NCI-H446 (cell line): ENCODE data around the gene ATP2A3.
A peak's percentile ranks its signal among the peaks of the same experiment; 100 is the strongest.

Experiments
- DNase-seq, 2 experiments: peaks; one replicate each; lab custom pipeline; 2025; lab: John Stamatoyannopoulos, UW

The ATP2A3 gene

DNA sequence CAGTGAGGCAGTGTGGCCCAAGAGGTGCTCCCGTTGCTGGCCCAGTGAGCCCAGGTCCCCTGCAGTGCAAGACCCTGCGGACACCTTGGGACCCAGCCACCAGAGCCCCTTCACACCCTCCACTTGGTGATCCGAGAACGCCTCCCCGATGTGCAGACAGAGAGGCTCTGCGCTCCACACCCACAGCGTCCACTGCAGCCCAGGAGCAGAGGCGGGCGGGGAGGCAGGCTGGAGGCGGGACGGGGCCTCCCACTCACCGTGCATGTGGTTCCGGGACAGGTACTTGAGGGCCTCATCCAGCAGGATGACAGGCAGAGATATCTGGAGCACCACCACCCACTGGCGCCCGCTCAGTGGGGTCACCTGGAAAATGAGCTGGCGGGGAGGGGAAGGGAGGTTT, 35.8 kb downstream of the ATP2A3 start:
- DNase-seq, result no peak

DNA sequence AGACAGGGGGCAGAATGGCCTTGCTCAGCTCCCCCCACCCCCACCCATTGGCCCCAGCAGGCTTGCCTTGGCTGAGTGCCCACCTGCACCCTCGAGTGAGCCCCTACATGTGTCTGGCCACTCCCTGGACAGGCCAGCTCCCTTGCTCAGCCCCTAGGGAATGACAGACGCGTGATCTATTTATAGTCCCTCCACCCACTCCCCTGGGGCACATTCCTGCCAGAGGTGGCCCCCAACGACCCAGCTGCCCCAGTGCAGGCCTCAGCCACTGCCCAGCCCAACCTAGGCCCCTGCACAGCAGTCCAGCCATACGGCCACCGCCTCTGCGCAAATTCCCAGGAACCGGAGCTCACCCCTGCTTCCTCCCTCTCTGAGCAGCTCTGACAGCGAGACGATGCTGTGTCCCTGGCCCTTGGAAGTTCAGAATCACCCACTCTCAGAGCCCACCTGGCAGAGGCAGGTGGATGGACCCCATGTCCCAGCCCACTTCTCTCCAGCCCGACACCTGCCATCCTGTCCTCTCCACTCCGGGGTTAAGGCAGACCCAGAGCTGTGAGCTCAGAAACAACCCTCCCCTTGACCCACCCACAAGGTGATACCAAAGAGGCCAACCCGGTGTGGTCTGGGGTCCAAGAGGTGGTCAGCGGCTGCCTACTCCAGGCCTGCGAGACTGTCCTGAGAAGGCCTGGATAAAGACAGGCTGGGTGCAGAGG, 36.5 kb downstream of the ATP2A3 start:
- no peak for DNase-seq

DNA sequence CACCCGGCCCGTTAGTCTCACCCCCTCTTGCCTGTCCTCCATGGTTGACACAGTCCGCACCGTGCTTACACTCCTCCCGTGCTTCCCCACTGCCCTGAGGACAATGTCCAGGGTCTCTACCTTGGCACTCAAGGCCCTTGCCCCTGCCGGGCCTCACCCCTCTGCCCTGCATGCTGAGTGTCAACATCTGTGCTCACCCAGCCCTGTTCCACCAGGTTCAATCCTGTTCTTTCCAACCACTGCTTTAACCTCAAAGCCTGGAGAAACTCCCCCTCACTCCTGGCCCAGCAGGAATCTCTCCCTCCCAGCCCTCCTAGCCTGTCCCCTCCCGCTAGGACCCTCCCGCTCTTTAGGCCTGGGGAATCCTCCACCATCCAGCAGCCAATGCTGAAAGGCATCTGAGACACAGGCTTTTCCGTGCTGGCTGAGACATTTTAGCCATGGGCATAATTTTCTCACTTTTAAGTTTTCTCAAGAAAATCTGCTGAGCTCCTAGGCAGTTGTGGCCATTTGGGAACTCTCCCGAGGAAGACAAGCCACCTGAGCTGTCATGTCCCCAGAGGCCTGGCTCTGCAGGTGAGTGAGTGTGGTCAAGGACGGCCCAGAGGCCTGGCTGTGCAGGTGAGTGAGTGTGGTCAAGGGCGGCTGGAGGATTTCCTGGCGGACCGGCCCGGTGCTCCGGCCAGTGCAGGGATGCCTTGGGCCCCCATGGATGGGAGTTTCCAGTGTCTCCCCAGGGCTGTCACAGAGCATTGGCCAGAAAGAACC, 37.2 kb downstream of the ATP2A3 start:
- no peak for DNase-seq

DNA sequence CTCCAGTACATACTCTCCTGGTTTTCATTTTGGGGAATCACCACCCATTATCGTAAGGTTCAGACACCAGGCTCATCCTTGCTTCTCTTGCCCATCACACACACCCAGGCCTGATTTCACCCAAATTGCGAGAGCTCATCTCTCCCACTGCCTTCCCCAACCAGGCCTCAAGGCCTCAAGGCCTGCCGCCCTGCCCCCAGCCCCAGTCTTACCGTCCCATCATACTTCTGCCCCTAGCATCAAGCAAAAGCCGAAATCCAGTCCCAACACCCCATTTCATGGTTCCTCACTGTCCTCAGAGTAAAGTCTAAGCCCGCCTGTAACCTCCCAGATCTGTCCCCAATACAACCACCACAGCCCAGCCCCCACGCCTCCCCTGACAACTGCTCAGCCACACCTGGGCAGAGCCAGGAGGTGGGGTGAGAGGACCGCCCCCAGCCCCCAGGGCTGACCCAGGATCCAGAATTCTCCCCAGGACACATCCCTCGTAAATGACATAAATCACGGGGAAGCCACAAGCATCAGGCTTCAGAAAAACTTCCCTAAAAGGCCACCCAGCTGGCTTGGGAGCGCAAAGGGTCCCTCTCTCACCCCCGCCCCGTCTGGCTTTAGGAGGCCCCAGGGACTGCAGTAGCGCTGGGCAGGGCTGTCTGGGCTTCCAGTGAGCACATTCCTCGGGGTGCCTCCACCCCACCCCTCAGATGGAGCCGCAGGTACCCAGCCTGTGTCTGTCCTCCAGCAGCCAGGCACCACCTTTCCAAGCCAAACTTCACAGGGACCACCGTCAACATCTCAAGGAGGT, 38.4 kb downstream of the ATP2A3 start:
- DNase-seq, result no peak

DNA sequence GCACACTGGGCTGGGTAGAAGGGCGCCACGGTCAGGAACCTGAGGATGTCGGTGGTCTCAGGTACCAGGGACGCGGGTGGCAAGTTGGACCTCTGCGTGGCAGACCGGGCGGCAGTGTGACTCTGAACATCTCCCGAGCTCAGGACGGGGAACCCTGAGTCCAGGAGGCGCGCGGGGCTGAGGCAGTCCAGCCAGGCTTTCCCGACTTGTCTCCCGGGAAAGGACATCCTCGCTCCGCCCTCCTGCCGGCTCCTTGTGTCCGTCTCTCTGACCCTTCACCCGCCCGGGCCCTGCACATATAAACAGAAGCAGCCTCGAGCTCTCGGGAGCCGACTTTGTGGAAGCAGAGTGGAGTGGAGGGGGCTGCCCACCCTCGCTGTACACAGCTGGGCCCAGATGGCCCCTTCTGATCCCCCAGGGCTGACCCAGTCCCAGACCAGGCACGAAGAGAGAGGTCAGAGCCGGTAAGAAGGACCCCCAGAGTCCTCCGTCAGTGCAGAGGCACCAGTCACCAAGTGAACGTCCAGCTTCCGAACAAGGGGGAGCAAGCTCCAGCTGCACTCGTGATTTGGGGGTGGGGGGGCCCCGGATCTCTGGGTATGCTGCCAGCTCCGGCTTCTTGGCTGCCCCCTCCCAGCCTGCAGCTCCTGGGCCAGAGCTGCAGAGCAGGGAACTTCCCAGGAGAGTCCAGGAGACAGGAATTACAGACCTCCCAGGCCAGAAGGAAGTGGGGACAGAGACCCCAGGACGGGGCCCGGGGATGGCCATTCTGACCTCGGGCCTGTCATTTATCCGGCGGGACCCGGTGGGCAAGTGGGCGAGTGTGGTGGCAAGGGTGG, 39.5 kb downstream of the ATP2A3 start:
- no peak for DNase-seq

DNA sequence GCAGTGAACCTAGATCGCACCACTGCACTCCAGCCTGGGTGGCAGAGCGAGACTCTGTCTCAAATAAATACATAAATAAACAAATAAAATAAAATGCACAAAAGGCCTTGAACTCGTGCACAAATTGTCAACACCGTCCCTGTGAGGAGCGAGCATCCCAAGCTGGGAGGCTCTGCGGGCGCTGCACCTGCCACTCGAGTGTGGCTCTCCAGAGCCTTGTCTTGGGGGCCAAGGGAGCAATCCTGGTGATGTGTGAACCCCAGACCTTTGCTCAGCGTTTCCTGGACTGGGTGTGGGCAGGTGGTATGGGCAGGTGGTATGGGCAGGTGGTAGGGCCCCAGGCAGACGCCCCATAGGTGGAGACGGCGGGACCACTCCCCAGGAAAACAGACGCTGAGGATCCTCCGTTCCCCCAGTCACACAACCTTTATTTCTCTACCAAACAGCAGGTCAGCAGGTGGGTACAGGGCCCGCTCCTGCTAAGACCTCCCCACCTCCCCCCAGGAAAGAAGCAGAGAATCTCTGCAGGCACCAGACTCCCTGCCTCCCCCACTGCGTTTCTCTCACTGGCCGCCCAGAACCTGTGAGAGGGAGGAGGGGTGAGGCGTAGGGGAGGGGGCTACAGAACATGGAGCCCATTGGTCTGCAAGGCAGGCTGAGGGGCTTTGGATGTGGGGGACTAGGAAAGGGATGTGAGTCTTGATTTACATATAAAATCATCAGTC, 40.6 kb downstream of the ATP2A3 start:
- no peak for DNase-seq

DNA sequence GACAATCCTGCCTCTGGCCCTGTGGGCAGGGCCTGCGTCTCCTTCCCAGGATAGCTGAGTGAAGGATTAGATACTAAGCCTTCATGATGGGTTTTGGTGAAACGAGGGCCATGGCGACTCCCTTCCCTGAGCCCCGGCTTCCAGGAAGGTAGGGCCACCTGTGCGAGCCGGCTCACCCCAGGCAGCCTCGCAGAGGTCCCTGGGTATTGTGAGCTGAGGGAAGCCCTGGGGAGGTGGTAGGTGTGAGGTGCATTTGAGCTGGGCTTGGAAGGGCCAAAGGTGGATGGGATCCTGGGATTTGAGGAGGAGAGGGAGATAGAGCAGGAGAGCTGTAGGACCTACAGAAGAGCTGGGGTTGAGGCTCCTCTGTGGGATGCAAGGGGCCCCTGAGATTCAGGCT, 41.5 kb downstream of the ATP2A3 start:
- no peak for DNase-seq

DNA sequence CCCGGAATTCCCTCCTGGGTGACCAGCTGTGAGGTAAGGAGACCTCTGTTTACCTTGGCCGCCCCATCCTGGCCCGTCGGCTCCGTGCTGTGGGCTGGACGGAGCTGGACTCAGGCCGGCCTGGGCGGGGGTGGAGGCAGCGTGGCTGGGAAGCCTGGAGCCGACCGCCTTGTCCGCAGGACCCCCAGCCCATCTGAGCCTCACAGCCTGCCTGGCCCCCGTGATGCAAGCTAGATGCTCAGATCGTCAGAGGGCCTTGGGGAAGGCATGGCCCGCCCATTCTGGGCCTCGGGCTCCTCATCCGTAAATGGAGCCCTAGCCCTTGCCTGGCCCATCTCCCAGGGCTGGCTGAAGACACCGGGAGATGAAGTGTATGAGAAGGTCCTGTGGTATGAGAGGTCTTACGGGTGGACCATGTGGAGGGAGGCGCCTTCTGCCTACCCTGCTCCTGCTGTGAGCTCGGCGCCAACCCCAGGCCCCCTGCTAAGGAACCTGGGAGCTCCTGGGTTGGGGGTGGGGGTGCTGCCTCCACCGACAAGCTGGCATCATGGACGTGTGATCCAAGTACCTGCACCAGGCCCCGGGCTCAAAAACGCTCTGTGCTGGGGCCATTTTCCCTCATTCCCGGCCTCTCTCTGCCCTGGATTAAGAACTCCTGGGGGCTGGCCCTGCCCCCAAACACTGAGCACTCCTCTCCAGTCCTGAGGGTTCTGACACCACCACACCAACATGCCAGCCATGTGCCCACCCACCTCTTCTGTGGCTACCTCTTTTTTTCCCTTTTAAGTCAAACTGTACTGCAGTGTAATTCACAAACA, 42.5 kb downstream of the ATP2A3 start:
- DNase-seq, result no peak

DNA sequence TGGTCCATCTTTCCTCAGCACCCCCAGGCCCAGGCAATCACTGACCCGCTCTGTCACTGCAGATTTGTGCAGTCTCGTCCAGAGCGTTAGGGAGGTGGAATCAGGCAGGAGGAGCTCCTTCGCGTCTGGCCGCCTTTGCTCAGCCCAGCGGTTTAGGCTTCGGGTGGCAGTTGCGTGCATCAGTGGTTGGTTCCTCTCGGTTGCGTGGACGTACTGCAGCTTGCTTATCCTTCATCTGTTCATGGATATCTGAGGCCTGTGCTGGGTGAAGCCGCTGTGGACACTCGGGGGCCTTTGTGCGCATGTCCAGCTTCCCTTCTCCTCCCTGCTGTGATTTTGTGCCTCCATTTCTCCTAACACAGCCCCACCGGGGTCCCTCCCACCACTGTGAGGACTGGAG, 43.2 kb downstream of the ATP2A3 start:
- DNase-seq, result no peak

DNA sequence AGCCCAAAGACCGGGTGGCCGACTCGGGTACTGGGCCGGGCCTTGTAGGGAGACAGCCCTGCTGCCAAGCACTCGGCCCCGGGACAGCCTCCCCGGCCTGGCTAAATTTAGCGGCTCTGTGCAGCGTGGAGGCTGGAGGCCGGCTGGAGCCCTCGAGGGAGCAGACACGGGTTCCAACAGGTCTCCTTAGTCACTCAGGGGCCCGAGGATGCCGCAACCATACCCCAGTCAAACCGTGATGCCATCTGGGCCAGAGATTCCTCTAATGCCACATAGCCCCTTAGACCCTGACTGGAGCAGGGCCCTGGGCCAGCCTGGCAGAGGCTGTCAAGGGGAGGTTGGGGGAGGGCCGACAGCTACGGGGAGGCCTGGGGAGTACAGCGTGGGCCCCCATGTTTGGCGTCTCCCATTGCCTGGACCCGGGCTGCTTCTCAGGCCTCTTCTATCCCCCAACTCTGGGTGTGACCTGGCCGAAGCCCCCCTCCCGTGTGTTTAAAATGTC, 45.1 kb downstream of the ATP2A3 start:
- DNase-seq, result no peak

DNA sequence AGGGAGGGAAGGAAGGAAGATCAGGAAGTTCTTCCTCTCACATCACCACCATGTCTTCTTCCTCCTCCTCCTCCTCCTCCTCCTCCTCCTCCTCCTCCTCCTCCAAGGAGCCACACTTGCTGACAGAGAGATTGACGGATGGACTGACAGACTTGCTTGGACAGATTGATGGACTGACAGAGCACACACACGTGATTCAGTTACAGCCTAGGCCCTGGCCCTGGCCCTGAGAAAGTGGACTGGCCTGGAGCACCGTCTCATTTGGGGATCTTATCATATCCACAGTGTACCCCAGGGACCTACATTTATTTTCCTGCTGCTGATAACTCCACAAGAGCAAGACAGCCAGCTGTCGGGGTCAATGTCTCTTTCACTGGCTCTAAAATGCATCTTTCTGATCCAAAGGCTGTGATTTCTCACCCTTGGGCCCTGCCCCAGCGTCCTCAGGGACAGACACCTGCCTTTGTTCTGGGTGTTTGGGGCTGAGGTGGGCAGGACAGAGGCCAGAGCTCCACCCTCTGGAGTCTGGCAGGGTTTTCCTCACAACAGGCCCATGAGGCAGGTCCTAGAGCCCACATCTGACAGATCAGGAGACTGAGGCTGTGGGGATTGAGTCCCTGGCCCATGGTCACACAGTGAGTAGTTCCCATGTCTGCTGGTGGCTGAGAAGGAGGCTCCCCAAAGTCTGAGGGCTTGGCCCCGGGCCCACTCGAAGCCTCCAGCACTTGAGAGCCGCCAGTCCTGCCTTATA, 45.7 kb downstream of the ATP2A3 start:
- no peak for DNase-seq

DNA sequence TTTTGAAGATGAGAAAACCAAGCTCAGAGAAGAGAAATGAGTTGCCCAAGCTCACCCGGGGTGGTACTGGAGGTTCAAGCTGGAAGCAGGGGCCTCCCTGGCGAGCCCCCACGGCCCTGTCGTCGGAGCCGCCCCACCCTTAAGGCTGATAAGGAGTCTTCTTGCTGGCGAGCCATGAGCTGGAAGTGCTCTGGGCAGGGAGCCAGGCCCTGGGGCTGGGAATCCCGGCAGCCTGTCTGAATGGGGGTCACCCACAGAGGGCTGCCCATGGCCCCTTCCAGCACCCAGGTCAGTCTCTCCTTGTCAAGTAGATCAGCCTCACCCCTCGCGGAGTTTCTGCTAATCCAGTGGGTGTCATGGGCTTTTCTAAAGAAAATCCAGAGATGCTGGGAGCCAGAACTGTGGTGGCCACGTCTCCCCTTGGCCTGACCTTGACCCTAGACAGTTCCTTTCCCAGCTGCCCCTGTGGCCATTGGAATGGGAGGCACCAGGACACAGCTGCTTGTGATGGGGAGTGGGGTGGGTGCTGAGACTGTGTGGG, 46.8 kb downstream of the ATP2A3 start:
- no peak for DNase-seq

DNA sequence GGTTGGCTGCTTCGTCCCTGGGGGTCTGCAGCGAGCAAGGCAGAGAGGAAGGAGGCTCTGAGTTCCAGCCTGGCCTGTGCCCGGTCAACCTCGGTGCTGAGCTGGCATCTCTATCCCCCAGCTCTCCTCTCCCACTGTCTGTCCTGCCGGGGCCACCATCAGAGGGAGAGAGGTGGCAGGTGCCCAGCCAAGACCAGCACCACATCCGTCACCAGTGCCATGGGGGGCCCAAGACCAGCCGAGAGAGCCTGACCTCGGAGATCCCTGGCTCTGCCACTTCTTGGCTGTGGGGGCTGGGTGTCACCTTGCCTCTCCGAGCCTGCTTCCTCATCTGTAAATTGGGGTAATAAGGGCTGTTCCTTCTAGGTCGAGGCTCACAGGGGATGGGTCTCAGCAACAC, 47.4 kb downstream of the ATP2A3 start:
- no peak for DNase-seq

DNA sequence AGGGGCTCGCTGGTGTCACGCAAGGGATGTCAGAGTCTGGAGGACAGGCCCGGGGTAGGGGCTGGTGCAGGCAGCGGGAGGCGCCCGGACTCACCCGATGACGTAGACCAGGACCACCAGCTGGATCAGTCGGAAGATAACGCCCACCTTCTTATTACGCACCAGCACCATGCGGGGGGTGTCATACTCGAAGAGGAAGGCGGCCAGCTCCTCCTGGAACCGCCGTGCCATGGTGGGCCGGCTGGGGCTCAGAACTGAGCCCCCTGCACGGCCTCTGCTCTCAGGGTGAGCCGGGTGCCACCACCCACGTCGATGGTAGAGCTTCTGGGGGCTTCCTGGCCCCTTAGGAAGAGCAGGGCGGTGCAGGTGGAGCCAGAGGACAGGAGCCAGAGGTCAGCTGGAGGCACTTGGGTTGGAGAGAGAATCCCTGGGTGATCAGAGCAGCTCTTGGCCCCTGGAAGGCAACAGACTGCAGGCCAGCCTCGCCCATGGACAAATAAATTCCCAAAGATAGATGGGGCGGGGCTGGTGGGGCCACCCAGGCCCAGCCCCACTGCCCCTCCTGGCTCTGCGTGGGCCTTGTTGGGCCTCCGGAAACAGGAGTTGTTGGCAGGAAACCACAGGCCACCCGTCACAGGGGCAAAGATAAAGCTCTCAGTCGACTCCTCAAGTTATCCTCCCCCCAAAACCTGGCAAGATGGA, 48.1 kb downstream of the ATP2A3 start, which contains the start of gene P2RX1:
Gene P2RX1 (minus strand): TSS at position 471 of the 702 bp plus-strand sequence. CDS start 240 bp downstream, at position 231.
- DNase-seq, result no peak

DNA sequence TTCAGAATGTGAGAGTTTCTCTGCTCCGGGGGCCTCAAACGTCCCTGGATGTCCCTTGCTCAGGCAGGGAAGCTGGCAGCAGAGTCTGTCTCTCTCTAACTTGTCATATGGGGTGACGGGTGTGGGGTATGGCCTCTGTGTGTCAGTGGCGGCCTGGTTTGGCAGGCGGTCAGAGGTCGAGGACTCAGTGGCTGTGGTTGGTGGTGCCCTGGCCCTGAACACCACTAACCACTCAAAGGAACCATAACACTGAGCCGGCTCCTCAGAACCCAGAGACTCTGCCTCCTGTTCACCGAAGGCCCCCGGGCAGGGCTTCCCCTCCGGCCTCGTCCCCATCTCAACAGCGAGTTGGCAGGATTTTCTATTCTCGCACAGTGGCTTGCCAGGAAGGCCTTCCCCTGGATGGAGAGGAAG, 48.6 kb downstream of the ATP2A3 start:
- no peak for DNase-seq

DNA sequence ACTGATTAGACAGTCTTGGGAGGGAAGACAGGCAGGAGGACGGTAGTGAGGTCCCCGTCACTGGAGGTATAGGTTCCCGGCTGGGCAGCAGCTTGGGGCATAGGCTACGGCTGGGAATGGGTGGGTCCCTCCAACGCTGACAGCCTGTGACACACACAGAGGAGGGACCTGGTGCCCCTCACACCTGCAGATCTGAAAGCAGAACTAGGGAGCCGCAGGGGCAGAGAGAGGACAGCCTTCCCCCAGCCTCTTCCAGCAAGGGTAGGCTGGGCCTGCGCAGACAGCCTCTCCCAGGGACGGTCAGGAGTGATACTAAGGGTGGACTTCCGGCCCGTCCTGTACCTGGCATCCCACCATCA, 49.9 kb downstream of the ATP2A3 start:
- no peak for DNase-seq

DNA sequence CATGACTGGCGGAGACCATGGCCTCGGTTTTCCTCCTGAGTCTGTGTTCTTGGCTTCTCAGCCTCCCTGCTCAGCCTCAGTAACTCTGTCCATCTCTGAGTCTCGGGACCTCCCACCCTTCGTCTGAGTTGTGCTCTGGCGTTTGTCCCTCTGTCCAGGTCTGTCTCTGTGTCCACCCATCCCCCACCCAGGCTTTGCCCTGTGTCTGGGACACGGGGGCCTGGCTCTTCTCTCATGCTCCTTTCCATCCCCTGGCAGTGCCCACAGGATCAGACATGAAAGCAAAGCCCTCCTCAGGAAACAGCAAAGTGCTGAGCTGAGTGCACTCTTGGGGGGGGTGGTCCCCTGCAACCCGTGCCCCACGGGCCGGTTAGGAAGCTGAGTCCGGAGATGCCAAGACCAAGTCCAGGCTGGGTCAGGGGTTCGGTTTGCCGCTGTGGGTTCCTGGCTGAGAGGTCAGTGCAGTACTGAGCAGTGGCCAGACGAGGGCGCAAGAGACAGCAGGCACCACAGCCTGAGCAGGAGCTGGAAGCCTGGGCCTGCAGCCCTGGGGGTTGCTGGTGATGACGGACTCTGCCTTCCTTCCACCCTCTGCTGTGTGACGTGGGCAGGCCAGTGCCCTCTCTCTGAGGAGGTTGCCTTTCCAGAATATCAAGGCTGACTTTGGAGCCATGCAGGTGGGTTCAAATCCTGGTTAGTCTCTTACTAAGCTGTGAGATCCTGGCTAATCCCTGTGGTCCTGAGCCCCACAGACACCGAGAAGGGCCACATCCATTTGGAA, 50.5 kb downstream of the ATP2A3 start:
- peak; percentile 33 to 65 for DNase-seq

DNA sequence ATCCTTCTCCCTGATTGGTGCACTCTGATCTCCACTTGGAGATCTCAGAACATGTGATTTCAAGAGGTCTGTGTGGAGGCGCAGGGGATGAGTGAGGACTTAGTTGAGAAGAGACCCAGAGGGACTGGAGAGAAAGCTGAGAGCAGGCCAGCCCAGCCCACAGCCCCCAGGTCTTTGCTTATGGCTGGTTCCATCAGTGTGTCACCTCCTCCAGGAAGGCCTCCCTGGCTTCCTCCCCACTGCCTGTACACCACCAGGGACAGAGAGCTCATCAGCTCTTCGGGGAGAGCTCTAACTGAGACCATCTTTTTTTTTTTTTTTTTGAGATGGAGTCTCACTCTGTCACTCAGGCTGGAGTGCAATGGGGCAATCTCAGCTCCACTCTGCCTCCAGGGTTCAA, 51.4 kb downstream of the ATP2A3 start:
- DNase-seq, result no peak
